K562 (cell line): Measurements from ENCODE around the gene POU1F1. TPM values are rescaled to one million over a fixed set of nuclear protein-coding genes. Genes with fewer than 3 reads are reported as not detected.

ENCODE experiments used
- microRNA-seq: library from miRNA; unstranded; fragments of <30 nt; microRNA quantifications from one replicate; pipeline ENCODE4, GENCODE V29; 2018; ENCODE audit warnings: borderline microRNAs expressed
- polyA plus RNA-seq, 8 experiments: library from polyadenylated mRNA; depleted of rRNA in 4 of 8; stranded (reverse) in 5 of 8; unstranded in 3 of 8; fragments of >200 nt; fragmentation: Nextera tagmentation in 2 of 8; fragmentation: Illumina TruSeq in 1 of 8; extraction: Ambion mirVana in 2 of 8; extraction: Trizol in 1 of 8; gene quantifications; 2 replicates each; pipeline versions ENCODE4 v1.2.1 to v1.2.3, GENCODE V29; 2011 to 2014; ENCODE audit warnings: inconsistent platforms in 1 of 8, missing spikeins in 1 of 8
- small RNA-seq: library from RNA; depleted of rRNA; stranded (forward); fragments of <200 nt; gene quantifications from one replicate; pipeline ENCODE3, GENCODE V24; 2014
- total RNA-seq, 7 experiments: library from RNA; depleted of rRNA in 6 of 7; stranded (reverse); fragments of >200 nt in 6 of 7; fragmentation: Illumina TruSeq in 2 of 7; extraction: Trizol in 2 of 7; gene quantifications; 2 replicates each; pipeline versions ENCODE4 v1.2.1 to v1.2.3, GENCODE V29; 2011 to 2021; ENCODE audit warnings: low replicate concordance in 1 of 7

POU1F1 gene
- total and polyA plus RNA-seq, 9 of the 15 experiments (the other 6 are each of a cell fraction or from before 2014, with no cell fraction given) = not detected

Small RNA genes within 50 kb of the gene (microRNA-seq; reads per million reads assigned to microRNA genes)
- not detected for gene MIR4795

Small RNA genes within 50 kb of the gene (small RNA-seq; reads per million reads assigned to genes)
- gene MIR4795 = not detected

Other genes with a start within 250 kb of the POU1F1 start
- 7.1 and 7.5 TPM in 2 replicates for gene CHMP2B, start 49.3 kb downstream of the POU1F1 start, total RNA-seq (2014; rRNA removed)
- 15.4 and 17.3 TPM in 2 replicates for gene CHMP2B, start 49.3 kb downstream of the POU1F1 start, total RNA-seq (2014; rRNA removed; fragmentation: Illumina TruSeq; extraction: Trizol)
- 16.5 and 17.7 TPM in 2 replicates for gene CHMP2B, start 49.3 kb downstream of the POU1F1 start, total RNA-seq (2015; rRNA removed; fragmentation: Illumina TruSeq; extraction: Trizol)
- gene CHMP2B, start 49.3 kb downstream of the POU1F1 start, total RNA-seq (2021) = 12.8 and 14.4 TPM in 2 replicates
- gene CHMP2B, start 49.3 kb downstream of the POU1F1 start, polyA plus RNA-seq (2011; rRNA removed) = 7.5 and 9.2 TPM in 2 replicates
- gene CHMP2B, start 49.3 kb downstream of the POU1F1 start, polyA plus RNA-seq (2014; fragmentation: Illumina TruSeq; extraction: Trizol) = 13.3 and 14.3 TPM in 2 replicates
- gene CHMP2B, start 49.3 kb downstream of the POU1F1 start, polyA plus RNA-seq (2014; fragmentation: Nextera tagmentation; extraction: Ambion mirVana) = 1 to 10 TPM; 7.4 to 8.6 TPM
- gene CHMP2B, start 49.3 kb downstream of the POU1F1 start, polyA plus RNA-seq (2014; rRNA removed) = 7.7 and 10.6 TPM in 2 replicates